Measurements from ENCODE around the gene CLCN1. TPM values are rescaled to one million over a fixed set of nuclear protein-coding genes. Genes with fewer than 3 reads are reported as not detected.

The CLCN1 gene
- total and polyA plus RNA-seq, 2 of the 8 experiments (the other 6 are each of a cell fraction or from before 2014, with no cell fraction given) = 0.36 to 0.41 TPM

DNA sequence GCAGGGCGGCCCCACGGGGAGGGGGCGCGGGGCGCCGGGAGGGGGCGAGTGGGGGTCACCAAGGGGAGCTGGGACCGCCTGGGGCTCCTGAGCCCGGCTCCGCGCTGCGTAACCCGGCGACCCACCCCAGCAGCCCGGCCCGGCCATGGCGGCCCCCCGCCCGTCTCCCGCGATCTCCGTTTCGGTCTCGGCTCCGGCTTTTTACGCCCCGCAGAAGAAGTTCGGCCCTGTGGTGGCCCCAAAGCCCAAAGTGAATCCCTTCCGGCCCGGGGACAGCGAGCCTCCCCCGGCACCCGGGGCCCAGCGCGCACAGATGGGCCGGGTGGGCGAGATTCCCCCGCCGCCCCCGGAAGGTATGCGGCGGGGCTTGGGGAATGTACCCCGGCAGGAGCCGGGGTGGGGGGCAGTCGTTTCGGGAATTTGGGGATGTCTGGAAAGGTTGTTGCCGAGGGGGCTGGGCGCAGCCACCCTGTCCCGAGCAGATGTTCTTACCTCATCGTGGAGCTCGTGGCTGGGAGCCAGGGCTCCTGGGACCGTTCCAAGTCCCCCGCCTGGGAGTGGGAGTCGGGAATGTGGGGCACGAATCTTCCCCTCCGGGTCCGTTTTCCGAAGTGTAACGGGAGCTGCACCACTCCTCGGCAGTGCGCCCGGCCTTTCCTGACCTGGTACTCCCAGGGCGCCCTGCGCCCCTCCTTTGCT lies 65.7 kb downstream of the CLCN1 start:
- Histone ChIP-seq H2BK20ac (ENCODE audit: low read length) (no peak overlapping the region), H3K27ac (ENCODE audit: low read depth, low read length) (peak overlapping the region; percentile 75; the same call in 1 of the 2 replicates), H3K9me3 (ENCODE audit: insufficient read depth in 2 of 2, low read depth in 1 of 2, low read length in 1 of 2) (no peaks in the 10 kb centered on the region), H4K5ac (ENCODE audit: insufficient read length, low read depth, low read length) (no peak overlapping the region), H3K4me3 (ENCODE audit: extremely low read depth in 1 of 4, insufficient read depth in 2 of 4, low read depth in 3 of 4, low read length in 4 of 4) (peak overlapping the region; percentile 76 to 100 (median 88)), H3K14ac (ENCODE audit: insufficient read length) (no peak overlapping the region), H3K79me1 (ENCODE audit: low read depth, low read length) (peaks cover 22% of the 10 kb centered on the region), H3K27me3 (replicated peaks in 1 of 4; ENCODE audit: control insufficient read depth in 3 of 4, extremely low read depth in 1 of 4, insufficient read depth in 3 of 4, low read length in 3 of 4) (no peaks in the 10 kb centered on the region), H2BK12ac (ENCODE audit: low read depth, low read length) (no peak overlapping the region), H4K20me1 (replicated peaks in 1 of 2; ENCODE audit: control insufficient read depth in 1 of 2, insufficient read depth in 2 of 2, low read length in 2 of 2) (peaks cover 18 to 29% of the 10 kb centered on the region in 2 experiments), H4K91ac (replicated peaks; ENCODE audit: insufficient read length, low read length) (no peak overlapping the region), H2BK120ac (replicated peaks; ENCODE audit: low read depth, low read length) (no peak overlapping the region), H3K4me1 (replicated peaks in 1 of 4; ENCODE audit: control insufficient read depth in 3 of 4, insufficient read depth in 4 of 4, low read length in 3 of 4) (peaks cover 5 to 22% (median 6%) of the 10 kb centered on the region in 4 experiments), H2AFZ (ENCODE audit: low read length) (no peak overlapping the region), H3K56ac (replicated peaks; ENCODE audit: insufficient read length, low read depth, low read length) (peak overlapping the region; percentile 48), H3K36me3 (ENCODE audit: control insufficient read depth in 2 of 4, insufficient read depth in 4 of 4, low read length in 3 of 4) (peaks cover 5 to 31% (median 11%) of the 10 kb centered on the region in 4 experiments; a peak in 7 of 8 replicates), H3K23me2 (ENCODE audit: low read depth, low read length) (peaks cover 8% of the 10 kb centered on the region; the same call in 1 of the 2 replicates), H3K9ac (replicated peaks in 1 of 4; ENCODE audit: extremely low read depth in 1 of 4, low read depth in 3 of 4, low read length in 3 of 4) (peak overlapping the region; percentile 51 to 93 (median 80)), H2BK5ac (ENCODE audit: low read depth, low read length) (no peak overlapping the region; the same call in 1 of the 2 replicates), H3K4me2 (ENCODE audit: insufficient read depth in 1 of 2, low read depth in 2 of 2, low read length in 2 of 2) (peak overlapping the region; percentile 69 to 93), H3K23ac (ENCODE audit: insufficient read length) (no peak overlapping the region), H2BK15ac (ENCODE audit: low read length) (no peak overlapping the region), H3K79me2 (ENCODE audit: control insufficient read depth in 1 of 2, insufficient read depth in 2 of 2, low read length in 2 of 2) (peaks cover 3 to 55% of the 10 kb centered on the region in 2 experiments; a peak in 3 of 4 replicates), H3K4ac (replicated peaks; ENCODE audit: insufficient read length, low read depth, low read length) (peak overlapping the region; percentile 91), H3K18ac (ENCODE audit: extremely low read depth, low read length) (peak overlapping the region; percentile 87), H4K8ac (ENCODE audit: extremely low read depth, insufficient read depth, low read length) (peak overlapping the region; percentile 91), H2AK5ac (ENCODE audit: low read depth, low read length) (no peak overlapping the region)
- ChIA-PET CTCF (ENCODE audit: partially characterized antibody) (interaction anchor here (0.7 to 17.5 kb wide), 3 partner anchors 17 to 26 kb away, joined by 3 to 359 read pairs (median 25); partner anchors contain the start of genes EPHA1 and FAM131B), POLR2A (ENCODE audit: partially characterized antibody) (interaction anchor here (0.5 to 19.0 kb wide), 6 partner anchors 14 to 1983 kb away, joined by 3 to 518 read pairs (median 8); partner anchors contain the start of genes EPHA1 and FAM131B)
- 3% methylated on average over 32 of the region's 64 CpGs; no CpG with 5 or more reads in 1 of the 2 experiments for WGBS, 2 experiments (ENCODE audit: extremely low coverage in 1 of 2, insufficient coverage in 1 of 2, insufficient read length in 1 of 2, insufficient replicate concordance in 2 of 2, low coverage in 1 of 2, low lambda C conversion rate in 2 of 2, missing lambda C conversion rate in 1 of 2)
- DNase-seq (ENCODE audit: low read depth in 1 of 2, low spot score in 2 of 2) (no peak), FAIRE-seq (no peak)
- peak; percentile 15 for TF ChIP-seq ASH2L (IDR thresholded peaks at IDR 0.05; ENCODE audit: low read length)
- no peak for TF ChIP-seq RAD21 (IDR thresholded peaks at IDR 0.05 in 1 of 2, conservative IDR thresholded peaks at IDR 0.05 in 1 of 2; ENCODE audit: low read depth in 2 of 2, low read length in 2 of 2)
- no peak for TF ChIP-seq BCL11A (IDR thresholded peaks at IDR 0.05; ENCODE audit: low read depth in 2 of 2, low read length in 2 of 2)
- peak; percentile 11 to 18; a peak in 1 of 4 replicates for TF ChIP-seq SIN3A (conservative IDR thresholded peaks at IDR 0.05 in 1 of 2, IDR thresholded peaks at IDR 0.05 in 1 of 2; ENCODE audit: low read depth in 1 of 2, low read length in 2 of 2)
- peak; percentile 11 for TF ChIP-seq PHF8 (conservative IDR thresholded peaks at IDR 0.05; ENCODE audit: low read depth, low read length)
- TF ChIP-seq BRCA1 (IDR thresholded peaks at IDR 0.05; ENCODE audit: low read depth, low read length) = no peak
- TF ChIP-seq TCF12 (IDR thresholded peaks at IDR 0.05; ENCODE audit: low read depth, low read length) = no peak
- 0 out of 2 replicates have a peak, but pooled peaks have one; percentile 8 for TF ChIP-seq GTF2F1 (IDR thresholded peaks at IDR 0.05; ENCODE audit: borderline replicate concordance, low read depth, low read length)
